HG02870 (cell line): Measurements from ENCODE around the gene GSTO1.

Source experiments
- ATAC-seq: cut with Tn5 transposase; IDR thresholded peaks from one replicate; pipeline ENCODE4 v1.9.1; 2021; ENCODE audit warnings: mild to moderate bottlenecking, moderate library complexity; ENCODE audit not compliant: unreplicated experiment

GSTO1 gene

GRCh38 chr10:104274762-104275721 is 20.4 kb downstream of the GSTO1 start:
- peak; percentile 78 for ATAC-seq

GRCh38 chr10:104276192-104276591 is 21.5 kb downstream of the GSTO1 start:
- no peak for ATAC-seq

GRCh38 chr10:104277785-104278184 is 23.1 kb downstream of the GSTO1 start:
- ATAC-seq: no peak

GRCh38 chr10:104279550-104280259 is 25.0 kb downstream of the GSTO1 start:
- ATAC-seq: no peak

- ATAC-seq: no peak
Measured at GRCh38 chr10:104281694-104282093, 27.0 kb downstream of the GSTO1 start.

- ATAC-seq: no peak
Measured at GRCh38 chr10:104284846-104285245, 30.2 kb downstream of the GSTO1 start.

- no peak for ATAC-seq
Measured at GRCh38 chr10:104286939-104287338, 32.2 kb downstream of the GSTO1 start.

GRCh38 chr10:104288355-104288754 is 33.7 kb downstream of the GSTO1 start:
- no peak for ATAC-seq

GRCh38 chr10:104291439-104291951 is 36.8 kb downstream of the GSTO1 start:
- peak; percentile 98 for ATAC-seq

- no peak for ATAC-seq
Measured at GRCh38 chr10:104293011-104293410, 38.3 kb downstream of the GSTO1 start.

GRCh38 chr10:104293781-104294321 is 39.2 kb downstream of the GSTO1 start:
- no peak for ATAC-seq

- no peak for ATAC-seq
Measured at GRCh38 chr10:104296687-104297436, 42.2 kb downstream of the GSTO1 start.

- ATAC-seq: no peak
Measured at GRCh38 chr10:104297697-104298660, 43.3 kb downstream of the GSTO1 start.

- no peak for ATAC-seq
Measured at GRCh38 chr10:104299031-104299904, 44.6 kb downstream of the GSTO1 start.

GRCh38 chr10:104300002-104300735 is 45.5 kb downstream of the GSTO1 start:
- no peak for ATAC-seq

GRCh38 chr10:104300736-104301292 is 46.1 kb downstream of the GSTO1 start:
- ATAC-seq: no peak

- no peak for ATAC-seq
Measured at GRCh38 chr10:104301907-104302690, 47.4 kb downstream of the GSTO1 start.
